ENCODE measurements around the gene OR2V2. TPM values are rescaled to one million over a fixed set of nuclear protein-coding genes. Genes with fewer than 3 reads are reported as not detected.

Gene OR2V2
- total RNA-seq, 2 experiments from 2014 or later, result not detected

GRCh38 chr5:181189363-181189961 is 42.1 kb downstream of the OR2V2 start:
- peaks cover 61% of the 10 kb centered on the region for H3K36me3 Mint-ChIP-seq (ENCODE audit: low read depth)
- ChIA-PET CTCF (interaction anchor here (1.1 to 2.1 kb wide), 3 partner anchors 15 to 33 kb away, joined by 3 to 12 read pairs (median 3); no protein-coding TSS in a partner anchor), POLR2A (interaction anchor here (1.0 to 8.3 kb wide), 17 partner anchors 9 to 386 kb away, joined by 3 to 292 read pairs (median 8); partner anchors contain the start of genes RACK1, TRIM41, TRIM52 and TRIM7)
- peaks cover 35% of the 10 kb centered on the region for H3K27me3 Mint-ChIP-seq
- Histone ChIP-seq H3K36me3 (ENCODE audit: insufficient read depth, low read length) (no peaks in the 10 kb centered on the region), H3K4me3 (ENCODE audit: low read length) (peak overlapping the region; percentile 89), H3K27me3 (ENCODE audit: control insufficient read depth in 1 of 2, insufficient read depth in 2 of 2, low read length in 2 of 2) (no peaks in the 10 kb centered on the region), H3K9me3 (ENCODE audit: control insufficient read depth in 1 of 2, insufficient read depth in 1 of 2, low read length in 2 of 2) (peaks cover 0 to 15% of the 10 kb centered on the region in 2 experiments), H3K4me1 (ENCODE audit: insufficient read depth, low read length) (peaks cover 57% of the 10 kb centered on the region), H3K27ac (ENCODE audit: low read depth in 1 of 2, low read length in 2 of 2) (peak overlapping the region; percentile 57 to 62)
- DNase-seq (peak in 11 of 14 experiments; percentile 23 to 85 (median 44)), ATAC-seq (ENCODE audit: poor library complexity) (peak; percentile 45)
- peaks cover 63% of the 10 kb centered on the region for H3K4me1 Mint-ChIP-seq (ENCODE audit: low read depth)
- intact Hi-C loops (cut with DNase I, micrococcal nuclease), result loop anchor here (1.0 to 2.0 kb wide), 3 partner anchors 16 to 72 kb away; partner anchors contain the start of gene TRIM52 (in 1 of the 2)
- H3K4me3 Mint-ChIP-seq, result peak overlapping the region; percentile 99
- no peak for TF ChIP-seq CTCF (IDR thresholded peaks at IDR 0.05)
- H3K9me3 Mint-ChIP-seq, result peaks cover 4% of the 10 kb centered on the region
- H3K27ac Mint-ChIP-seq, result peak overlapping the region; percentile 99

GRCh38 chr5:181189962-181190710 is 42.8 kb downstream of the OR2V2 start:
- Histone ChIP-seq H3K36me3 (ENCODE audit: insufficient read depth, low read length) (no peaks in the 10 kb centered on the region), H3K27ac (ENCODE audit: low read depth in 1 of 2, low read length in 2 of 2) (peak overlapping the region; percentile 47 to 62), H3K9me3 (ENCODE audit: control insufficient read depth in 1 of 2, insufficient read depth in 1 of 2, low read length in 2 of 2) (peaks cover 0 to 12% of the 10 kb centered on the region in 2 experiments), H3K27me3 (ENCODE audit: control insufficient read depth in 1 of 2, insufficient read depth in 2 of 2, low read length in 2 of 2) (no peaks in the 10 kb centered on the region), H3K4me1 (ENCODE audit: insufficient read depth, low read length) (peaks cover 51% of the 10 kb centered on the region), H3K4me3 (ENCODE audit: low read length) (peak overlapping the region; percentile 89)
- peak overlapping the region; percentile 99 for H3K4me3 Mint-ChIP-seq
- no peak for TF ChIP-seq CTCF (IDR thresholded peaks at IDR 0.05)
- POLR2A ChIA-PET, result interaction anchor here (1.0 to 8.3 kb wide), 16 partner anchors 8 to 387 kb away, joined by 3 to 292 read pairs (median 8); partner anchors contain the start of genes RACK1, TRIM41, TRIM52 and TRIM7
- ATAC-seq (ENCODE audit: poor library complexity), result peak; percentile 10
- CTCF ChIA-PET, result interaction anchor here (1.1 to 1.6 kb wide), 2 partner anchors 14 to 32 kb away, joined by 3 read pairs; no protein-coding TSS in a partner anchor
- intact Hi-C loops (cut with DNase I, micrococcal nuclease), result loop anchor here (1.0 to 2.0 kb wide), 3 partner anchors 17 to 71 kb away; partner anchors contain the start of gene TRIM52 (in 1 of the 2)
- peaks cover 4% of the 10 kb centered on the region for H3K9me3 Mint-ChIP-seq
- H3K36me3 Mint-ChIP-seq (ENCODE audit: low read depth), result peaks cover 60% of the 10 kb centered on the region
- H3K27ac Mint-ChIP-seq, result peak overlapping the region; percentile 99
- DNase-seq, result peak in 9 of 14 experiments; percentile 24 to 71 (median 36)
- peaks cover 35% of the 10 kb centered on the region for H3K27me3 Mint-ChIP-seq
- H3K4me1 Mint-ChIP-seq (ENCODE audit: low read depth), result peaks cover 61% of the 10 kb centered on the region
